ENCODE results near the gene HSDL2. TPM values are rescaled to one million over a fixed set of nuclear protein-coding genes. Genes with fewer than 3 reads are reported as not detected.
A peak's percentile ranks its signal among the peaks of the same experiment; 100 is the strongest.

HSDL2 gene
- total and polyA plus RNA-seq, 11 donors, result 54.0 to 241 (median 147) TPM

DNA sequence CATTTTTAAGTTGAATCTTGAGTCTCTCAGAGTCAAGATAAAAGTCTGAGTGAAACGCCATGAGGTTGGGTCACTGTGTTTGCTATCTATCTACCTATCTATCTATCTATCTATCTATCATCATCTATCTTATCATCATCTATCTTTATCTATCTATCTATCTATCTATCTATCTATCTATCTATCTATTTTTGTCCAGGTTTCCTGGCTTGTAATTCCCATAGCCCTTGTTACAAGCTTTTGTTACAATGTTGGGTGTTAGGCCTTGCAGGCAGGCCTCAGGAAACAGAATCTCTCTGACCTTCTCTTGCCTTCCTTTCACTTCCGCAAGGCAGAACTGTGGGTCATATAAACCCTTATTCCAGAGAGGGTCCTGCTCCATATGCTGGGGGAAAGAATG is 94.1 kb downstream of the HSDL2 start:
- H3K4me1 ChIP-seq, result no peaks in the 10 kb centered on the region
- ATAC-seq (no peak), DNase-seq (no peak)
- no peak for TF ChIP-seq POLR2A (IDR thresholded peaks at IDR 0.05)
- TF ChIP-seq CTCF (IDR thresholded peaks at IDR 0.05), result no peak
- 91 to 96% (median 95%) methylated on average over 2 of the region's 2 CpGs for WGBS, 4 donors
- intact Hi-C loops (cut with DNase I), result loop anchor here in 1 of 10 donors (5.0 kb wide), 1 partner anchor 233 kb away; no protein-coding TSS in a partner anchor
- H3K27ac ChIP-seq, result no peak overlapping the region
- peaks cover 0 to 32% (median 11%) of the 10 kb centered on the region in 12 donors for H3K9me3 ChIP-seq
- H3K4me3 ChIP-seq, result no peak overlapping the region
- H3K36me3 ChIP-seq, result peaks cover 0 to 58% (median 17%) of the 10 kb centered on the region in 9 donors
- H3K27me3 ChIP-seq, result no peaks in the 10 kb centered on the region

- Histone ChIP-seq H3K27me3 (no peaks in the 10 kb centered on the region), H3K36me3 (peaks cover 0 to 51% (median 15%) of the 10 kb centered on the region in 9 donors), H3K27ac (no peak overlapping the region), H3K9me3 (peaks cover 0 to 37% (median 12%) of the 10 kb centered on the region in 12 donors), H3K4me3 (no peak overlapping the region), H3K4me1 (no peaks in the 10 kb centered on the region)
- WGBS, 4 donors, result 96 to 100% (median 100%) methylated on average over 1 of the region's 1 CpG
- TF ChIP-seq CTCF (IDR thresholded peaks at IDR 0.05), result no peak
- TF ChIP-seq POLR2A (IDR thresholded peaks at IDR 0.05), result no peak
- intact Hi-C loops (cut with DNase I), result no loop called here
- no peak for DNase-seq
- ATAC-seq, result no peak
These were observed 95.4 kb downstream of the HSDL2 start for GRCh38 chr9:112475318-112475717.

- no peaks in the 10 kb centered on the region for H3K27me3 ChIP-seq
- peak overlapping the region in 4 of 12 donors; percentile 33 to 43 (median 38) for H3K27ac ChIP-seq
- WGBS, 4 donors, result 50 to 68% (median 59%) methylated on average over 2 of the region's 2 CpGs
- H3K9me3 ChIP-seq, result peaks cover 0 to 37% (median 12%) of the 10 kb centered on the region in 12 donors
- intact Hi-C loops (cut with DNase I), result no loop called here
- peaks cover 0 to 31% (median 8%) of the 10 kb centered on the region in 9 donors for H3K36me3 ChIP-seq
- peak in 3 of 5 donors; percentile 27 to 40 (median 33) for DNase-seq
- H3K4me1 ChIP-seq, result no peaks in the 10 kb centered on the region
- TF ChIP-seq POLR2A (IDR thresholded peaks at IDR 0.05), result no peak
- TF ChIP-seq CTCF (IDR thresholded peaks at IDR 0.05), result no peak
- no peak overlapping the region for H3K4me3 ChIP-seq
- ATAC-seq, result peak; percentile 87 to 94 (median 90)
These were observed 97.4 kb downstream of the HSDL2 start for GRCh38 chr9:112477330-112477729.

DNA sequence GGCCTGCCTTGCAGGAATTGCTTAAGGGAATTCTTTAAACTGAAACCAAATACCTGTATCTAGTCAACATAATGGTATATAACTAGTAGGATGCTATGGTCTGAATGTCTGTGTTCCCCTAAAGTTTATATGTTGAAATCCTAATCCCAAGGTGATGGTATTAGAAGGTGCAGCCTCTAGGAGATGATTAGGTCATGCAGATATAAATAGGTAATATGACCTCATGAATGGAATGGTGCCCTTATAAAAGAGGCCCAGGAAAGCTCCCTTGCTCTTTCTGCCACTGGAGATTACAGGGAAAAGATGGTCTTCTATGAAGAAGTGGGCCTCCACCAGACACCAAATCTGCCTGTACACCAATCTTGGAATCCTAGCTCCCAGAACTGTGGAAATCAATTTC is 99.3 kb downstream of the HSDL2 start:
- no peak for TF ChIP-seq CTCF (IDR thresholded peaks at IDR 0.05)
- TF ChIP-seq POLR2A (IDR thresholded peaks at IDR 0.05), result no peak
- Histone ChIP-seq H3K27me3 (no peaks in the 10 kb centered on the region), H3K4me3 (no peak overlapping the region), H3K9me3 (peaks cover 0 to 37% (median 12%) of the 10 kb centered on the region in 12 donors), H3K4me1 (no peaks in the 10 kb centered on the region), H3K27ac (peak overlapping the region in 5 of 12 donors; percentile 14 to 43 (median 22)), H3K36me3 (peaks cover 0 to 16% (median 0%) of the 10 kb centered on the region in 9 donors)
- DNase-seq (no peak), ATAC-seq (peak in 3 of 4 donors; percentile 38 to 70 (median 65))
- intact Hi-C loops (cut with DNase I), result no loop called here

Measured in heart left ventricle (tissue), 16 donors.